Jurkat, Clone E6-1 (cell line): Measurements from ENCODE around the gene ZNF423.
"Not testable (repeated sequence)": the region's sequence is repeated elsewhere in the genome, so short reads cannot be mapped to it uniquely, and the experiment has no call there.

Experiments used
- DNase-seq: peaks from one replicate; pipeline ENCODE4 v3.0.0-alpha.2; 2011; ENCODE audit warnings: low read depth, low spot score
- H3K4me3 ChIP-seq: 2 replicates; pipeline ENCODE4 v1.5.1; 2011; ENCODE audit warnings: mild to moderate bottlenecking, low read length, control low read depth, moderate library complexity

The ZNF423 gene

DNA sequence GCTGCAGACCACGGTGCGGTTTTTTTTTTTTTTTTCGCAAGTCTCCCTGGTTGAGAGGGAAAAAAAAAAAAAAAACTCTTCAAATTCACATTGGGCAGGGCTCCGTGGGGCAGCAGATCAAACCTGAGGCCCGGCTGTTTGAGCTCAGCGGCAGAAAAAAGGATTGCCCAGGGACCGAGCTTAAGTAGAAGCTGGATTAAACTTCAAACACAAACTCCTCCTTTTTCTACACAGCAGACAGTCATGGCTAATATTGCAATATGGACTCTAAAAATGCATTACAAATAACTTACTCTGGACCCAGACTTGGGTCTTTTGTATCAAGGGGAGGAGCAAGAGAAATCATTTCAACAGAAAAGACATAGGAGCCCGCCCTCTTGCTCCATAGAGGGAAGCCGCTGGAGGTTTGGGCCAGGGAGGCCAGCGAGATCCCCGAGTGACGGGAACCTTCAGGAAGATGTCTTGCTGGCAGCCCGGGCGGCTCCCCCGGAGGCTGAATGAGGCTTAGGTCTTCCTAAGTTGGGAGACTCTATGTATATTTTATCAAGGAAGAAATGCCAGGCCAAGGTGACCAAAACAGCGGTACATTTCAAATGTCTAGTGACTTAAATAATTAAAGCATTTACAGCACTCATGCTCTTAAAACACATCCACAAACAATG is 167.7 kb downstream of the ZNF423 start:
- DNase-seq = no peak
- no peak overlapping the region for H3K4me3 ChIP-seq

DNA sequence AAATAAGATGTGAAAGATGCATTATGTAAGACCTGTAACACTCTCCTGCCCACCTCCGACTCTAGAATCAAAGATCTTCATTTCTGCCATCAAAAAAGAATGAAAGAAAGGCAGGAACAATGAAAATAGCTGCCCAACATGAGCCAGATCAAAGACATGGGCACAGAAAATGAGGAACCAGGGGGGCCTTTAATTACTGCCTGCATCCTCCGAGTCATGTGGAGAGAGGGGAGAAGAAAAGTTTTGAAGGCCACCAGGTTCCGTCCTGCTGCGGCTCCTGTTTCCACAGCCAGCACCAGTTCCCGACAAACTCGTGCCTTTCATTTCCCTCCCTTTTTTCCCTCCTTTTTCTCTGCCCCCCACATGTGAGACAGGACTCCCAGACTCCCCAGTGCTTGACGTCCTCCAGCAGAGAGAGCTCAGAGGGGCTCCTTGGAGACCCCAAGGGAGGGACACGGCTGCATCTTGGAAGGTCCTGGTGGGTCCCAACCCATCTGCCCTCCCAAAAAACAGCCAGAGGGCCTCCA is 168.4 kb downstream of the ZNF423 start:
- no peak overlapping the region for H3K4me3 ChIP-seq
- no peak for DNase-seq

DNA sequence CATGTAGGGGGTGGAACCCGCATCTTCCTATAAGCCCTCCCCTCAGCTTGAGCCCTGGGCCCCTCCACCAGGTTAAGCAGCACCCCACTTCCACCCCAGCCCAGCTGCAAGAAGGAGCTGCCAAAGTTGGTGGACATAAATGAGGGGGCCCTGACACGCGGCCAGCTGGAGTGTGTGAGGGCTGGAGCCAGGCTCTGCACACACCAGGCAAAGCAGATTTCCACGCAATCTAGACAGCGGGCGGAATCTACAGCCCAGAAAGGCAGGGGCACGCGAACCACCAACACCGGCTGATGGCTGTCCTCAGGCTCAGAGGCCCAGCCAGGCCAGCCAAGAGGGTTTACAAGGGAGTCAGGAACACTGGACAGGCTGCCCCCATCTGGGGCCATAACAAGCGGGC is 171.2 kb downstream of the ZNF423 start:
- no peak overlapping the region for H3K4me3 ChIP-seq
- no peak for DNase-seq

DNA sequence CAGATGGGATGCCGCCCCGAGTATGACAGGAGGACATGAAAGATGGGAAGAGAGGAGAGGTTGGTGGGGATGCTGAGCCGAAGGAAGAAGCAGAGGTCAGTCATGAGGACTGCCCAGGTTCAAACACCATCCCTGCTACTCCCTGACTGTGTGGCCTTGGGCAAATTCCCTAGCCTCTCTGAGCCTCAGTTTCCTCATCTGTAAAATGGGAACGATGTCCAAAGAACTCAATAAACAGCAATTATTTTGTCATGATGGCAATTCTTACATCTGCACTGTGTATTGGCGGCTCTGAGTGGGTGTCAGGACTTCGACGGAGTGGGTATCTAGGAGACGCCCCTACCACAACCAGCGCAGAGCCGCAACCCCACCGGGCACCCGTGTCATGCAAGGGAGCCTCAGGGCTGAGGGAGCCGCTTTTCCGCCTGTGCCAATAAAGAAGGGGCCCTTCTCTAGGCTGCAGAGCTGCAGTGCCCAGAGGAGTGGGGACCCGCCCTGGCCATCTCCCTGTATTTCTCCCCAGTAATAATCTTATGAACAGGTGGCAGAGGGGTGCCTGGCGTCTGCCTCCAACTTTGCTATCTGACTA is 173.2 kb downstream of the ZNF423 start:
- H3K4me3 ChIP-seq = no peak overlapping the region
- DNase-seq = no peak

DNA sequence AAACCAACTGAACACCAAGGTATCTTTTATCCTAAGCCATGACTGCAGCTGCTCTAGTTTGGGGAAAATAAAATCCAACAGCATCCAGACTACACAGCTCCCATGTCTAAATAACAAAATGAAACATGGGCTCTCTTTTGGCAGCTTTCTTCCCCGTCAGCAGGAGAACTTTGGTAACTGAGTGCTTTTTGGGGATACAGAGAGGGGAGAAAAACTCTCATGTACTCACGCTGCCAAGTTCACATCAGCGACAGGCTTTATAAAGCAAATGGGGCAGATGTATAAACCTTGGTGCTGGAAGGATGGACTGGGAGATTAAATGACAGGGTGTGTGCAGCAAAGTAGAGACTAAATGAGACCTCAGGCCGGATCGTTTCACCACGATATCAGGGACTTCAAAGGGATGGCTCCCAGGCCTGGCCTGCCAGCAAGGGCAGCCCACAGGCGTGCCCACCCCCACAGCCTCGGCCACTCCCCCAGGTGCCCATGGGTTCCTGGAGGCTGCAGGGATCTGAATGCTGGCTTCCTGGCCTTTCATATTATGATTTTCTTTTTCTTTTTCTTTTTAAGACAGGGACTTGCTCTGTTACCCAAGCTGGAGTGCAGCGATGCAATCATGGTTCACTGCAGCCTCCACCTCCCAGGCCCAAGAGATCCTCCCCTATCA is 174.6 kb downstream of the ZNF423 start:
- DNase-seq = no peak
- H3K4me3 ChIP-seq = no peak overlapping the region

DNA sequence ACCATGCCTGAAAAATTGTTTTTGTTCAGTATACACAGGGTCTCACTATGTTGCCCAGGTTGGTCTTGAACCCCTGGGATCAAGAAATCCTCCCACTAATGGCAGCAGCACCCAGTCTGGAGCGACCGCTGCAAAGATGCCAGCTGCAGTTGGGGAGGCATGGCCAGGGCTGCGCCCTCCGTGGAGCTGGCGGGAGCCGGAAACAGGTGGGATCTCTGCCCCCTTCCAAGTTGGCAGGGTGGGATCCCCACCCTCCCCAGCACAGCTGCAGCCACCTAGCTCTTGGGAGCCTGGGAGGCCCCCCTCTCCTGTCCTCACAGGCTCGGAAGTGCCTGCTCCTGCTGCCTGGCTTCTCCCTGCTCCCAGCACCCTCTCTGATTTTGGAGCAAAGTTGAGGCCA is 176.8 kb downstream of the ZNF423 start:
- H3K4me3 ChIP-seq = no peak overlapping the region
- DNase-seq = no peak

DNA sequence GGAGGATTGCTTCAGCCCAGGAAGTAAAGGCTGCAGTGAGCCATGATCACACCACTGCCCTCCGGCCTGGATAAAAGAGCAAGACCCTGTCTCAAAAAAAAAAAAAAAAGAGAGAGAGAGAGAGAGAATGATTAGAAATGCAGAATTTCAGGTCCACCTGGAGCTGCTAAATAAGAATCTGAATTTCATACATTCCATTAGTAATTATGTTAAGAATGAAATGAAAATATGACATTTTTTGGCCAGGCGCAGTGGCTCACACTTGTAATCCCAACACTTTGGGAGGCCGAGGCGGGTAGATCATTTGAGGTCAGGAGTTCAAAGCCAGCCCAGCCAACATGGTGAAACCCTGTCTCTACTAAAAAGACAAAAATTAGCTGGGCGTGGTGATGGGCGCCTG is 178.3 kb downstream of the ZNF423 start:
- not testable (repeated sequence) for H3K4me3 ChIP-seq, DNase-seq

DNA sequence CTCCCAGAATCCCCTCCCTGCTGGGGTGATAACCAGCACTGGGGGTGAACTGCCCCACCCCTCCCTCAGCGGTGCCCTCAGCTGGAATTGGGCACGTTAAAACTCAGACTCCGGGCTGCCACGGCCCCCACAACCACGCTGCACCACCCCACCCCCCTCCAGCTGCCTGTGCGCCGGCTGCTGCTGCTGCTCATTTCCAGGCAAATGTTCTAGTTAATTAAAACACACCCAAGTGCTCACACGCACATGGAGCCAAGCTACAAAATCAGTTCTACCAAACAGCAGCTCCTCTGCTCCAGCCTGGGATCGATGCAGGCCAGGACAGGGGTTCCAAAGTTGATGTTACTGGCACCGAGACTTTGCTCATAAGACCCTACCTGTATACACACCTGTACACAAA is 180.5 kb downstream of the ZNF423 start:
- no peak overlapping the region for H3K4me3 ChIP-seq
- no peak for DNase-seq

DNA sequence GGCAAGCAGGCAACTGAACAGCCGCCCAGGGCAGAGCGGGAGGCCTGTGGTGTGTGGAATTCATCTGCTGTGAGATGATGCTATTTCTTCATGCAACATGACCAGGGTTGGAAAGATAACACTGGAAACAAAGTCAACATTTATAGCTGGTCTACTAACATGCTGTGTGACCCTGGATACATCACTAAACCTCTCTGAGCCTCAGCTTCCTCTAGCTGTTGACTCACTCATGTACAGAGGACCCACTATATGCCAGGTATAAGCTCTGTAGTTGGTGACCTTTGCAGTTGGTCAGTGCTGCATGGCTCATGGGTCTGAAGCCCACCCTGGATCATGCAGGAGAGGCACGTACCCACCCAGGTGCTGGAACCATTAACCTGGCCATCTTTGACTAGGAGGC is 180.9 kb downstream of the ZNF423 start:
- no peak for DNase-seq
- H3K4me3 ChIP-seq = no peak overlapping the region

DNA sequence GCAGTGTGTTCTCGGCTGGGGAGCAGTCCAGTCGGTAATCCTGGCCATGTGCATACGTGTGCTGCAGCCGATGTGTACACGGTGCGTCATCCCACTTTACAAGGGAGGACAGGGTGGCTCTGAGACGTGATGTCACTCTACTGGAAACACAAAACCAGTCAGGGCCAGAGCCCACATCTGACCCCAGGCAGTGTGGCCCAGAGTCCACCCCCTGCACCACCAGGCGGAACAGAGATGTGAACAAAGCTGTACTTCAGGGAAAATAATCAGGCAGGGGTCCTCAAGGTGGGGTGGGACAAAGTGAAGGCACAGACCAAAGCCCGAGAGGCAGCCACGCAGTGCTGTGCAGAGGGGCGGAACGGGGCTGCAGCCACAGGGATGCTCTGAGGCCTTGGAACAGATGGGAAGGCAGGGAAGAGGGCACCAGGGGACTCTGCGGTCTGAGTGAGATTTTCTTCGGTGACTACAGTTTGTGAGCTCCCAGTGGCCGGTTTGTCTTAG is 181.5 kb downstream of the ZNF423 start:
- no peak for DNase-seq
- H3K4me3 ChIP-seq = no peak overlapping the region

DNA sequence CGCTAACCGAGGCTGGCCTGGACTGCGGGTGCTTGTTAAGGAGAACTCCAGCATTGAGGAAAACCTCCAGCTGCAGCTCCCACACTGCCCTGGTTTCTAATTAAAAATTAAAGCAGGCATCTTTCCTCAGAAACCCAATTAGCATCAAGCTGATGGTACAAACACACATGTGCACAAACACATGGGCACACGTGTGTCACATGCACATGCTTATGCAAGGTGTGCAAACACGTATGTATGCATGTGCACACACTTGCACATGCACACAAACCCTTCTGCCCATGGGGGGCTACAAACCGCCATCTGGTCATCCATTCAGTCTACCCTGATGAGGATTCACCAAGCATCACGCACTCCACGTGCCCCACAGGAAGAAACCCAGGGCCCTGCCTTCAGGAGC is 182.5 kb downstream of the ZNF423 start:
- DNase-seq = no peak
- H3K4me3 ChIP-seq = no peak overlapping the region

DNA sequence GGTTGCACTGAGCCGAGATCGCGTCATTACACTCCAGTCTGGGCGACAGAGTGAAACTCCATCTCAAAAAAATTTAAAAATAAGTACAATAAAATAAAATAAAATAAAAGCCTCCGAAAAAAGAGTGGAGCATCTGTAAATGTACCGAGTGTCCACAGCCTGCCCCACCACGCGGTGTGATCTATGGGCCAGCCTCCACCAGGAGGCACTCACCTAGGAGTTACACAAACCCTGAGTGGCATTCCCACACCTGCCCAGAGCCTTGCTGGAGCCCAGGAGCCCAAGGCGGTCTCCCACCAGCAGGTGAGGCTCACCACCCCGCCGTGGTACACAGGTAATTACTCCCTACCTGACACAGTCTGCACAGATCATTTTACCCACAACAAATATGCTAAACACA is 183.2 kb downstream of the ZNF423 start:
- H3K4me3 ChIP-seq = no peak overlapping the region
- no peak for DNase-seq

DNA sequence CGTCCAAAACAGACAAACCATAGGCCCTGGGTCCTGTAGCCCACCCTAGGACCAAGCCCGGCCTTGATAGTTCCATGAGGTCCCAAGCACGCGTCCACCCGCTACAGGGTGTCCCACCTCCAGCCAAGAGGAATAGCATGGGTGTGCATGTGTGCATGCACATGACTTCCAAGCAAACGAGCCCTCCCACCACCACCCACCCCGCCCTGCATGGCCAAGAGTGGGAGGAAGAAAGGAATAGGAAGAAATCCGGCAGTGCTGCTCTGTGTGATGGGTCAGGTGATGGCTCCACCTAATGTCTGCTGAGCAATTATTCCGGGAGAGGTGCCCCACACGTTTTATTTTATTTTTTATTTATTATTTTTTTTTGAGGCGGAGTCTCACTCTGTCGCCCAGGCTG is 184.6 kb downstream of the ZNF423 start:
- H3K4me3 ChIP-seq = no peak overlapping the region
- DNase-seq = no peak

DNA sequence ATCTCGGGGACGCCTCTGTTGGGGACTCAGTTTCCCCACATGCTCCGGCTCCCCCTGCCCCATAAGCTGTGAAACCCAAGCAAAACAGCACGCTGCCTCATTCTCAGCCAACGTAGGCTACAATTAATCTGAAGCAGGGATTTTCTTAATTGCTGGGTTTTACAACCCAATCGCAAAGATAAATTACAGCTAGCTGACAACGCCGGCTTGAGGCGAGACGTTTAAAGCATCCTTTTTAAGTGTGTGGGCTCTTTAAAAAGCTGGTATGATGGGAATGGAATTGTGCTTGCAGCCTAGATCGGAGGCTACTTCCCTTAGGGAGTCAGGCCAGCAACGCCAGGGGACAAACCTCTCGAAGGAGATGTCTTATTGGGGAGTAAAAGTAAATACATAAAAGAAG is 185.3 kb downstream of the ZNF423 start:
- no peak overlapping the region for H3K4me3 ChIP-seq
- DNase-seq = no peak

DNA sequence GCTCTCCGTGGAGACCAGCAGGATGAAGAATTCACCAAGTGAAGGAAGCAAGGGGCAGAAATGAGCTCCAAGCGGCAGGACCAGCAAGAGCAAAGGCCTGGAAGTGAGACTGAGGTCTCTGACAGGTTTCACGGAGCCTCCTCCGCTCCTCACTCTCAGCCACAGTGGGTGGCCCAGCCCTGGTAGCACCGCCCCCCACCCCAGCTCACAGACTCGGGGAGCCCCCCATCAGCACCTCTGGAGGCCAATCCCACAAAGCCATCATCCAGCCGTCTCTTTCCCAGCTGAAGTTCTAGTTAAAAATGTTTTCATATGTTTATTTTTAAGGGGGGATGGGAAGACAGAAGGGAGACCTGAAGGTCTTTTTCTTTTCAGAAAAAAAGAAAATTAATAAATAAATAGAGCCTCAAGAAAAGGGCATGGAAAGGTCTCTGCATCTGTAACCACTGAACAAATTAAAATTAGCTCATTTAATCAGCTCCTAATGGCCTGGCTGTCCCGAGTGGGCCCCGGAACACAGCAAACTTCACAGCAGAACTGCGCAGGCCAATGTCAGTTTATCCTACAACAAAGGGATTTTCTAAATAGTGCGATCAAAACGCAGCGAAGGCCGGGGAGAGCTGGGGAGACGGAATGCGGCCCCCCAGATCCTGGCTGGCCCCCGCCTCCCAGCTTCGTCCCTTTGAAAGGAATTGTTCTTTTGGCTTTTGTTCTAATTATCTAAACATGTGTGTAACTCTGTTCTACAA is 190.3 kb downstream of the ZNF423 start:
- no peak overlapping the region for H3K4me3 ChIP-seq

DNA sequence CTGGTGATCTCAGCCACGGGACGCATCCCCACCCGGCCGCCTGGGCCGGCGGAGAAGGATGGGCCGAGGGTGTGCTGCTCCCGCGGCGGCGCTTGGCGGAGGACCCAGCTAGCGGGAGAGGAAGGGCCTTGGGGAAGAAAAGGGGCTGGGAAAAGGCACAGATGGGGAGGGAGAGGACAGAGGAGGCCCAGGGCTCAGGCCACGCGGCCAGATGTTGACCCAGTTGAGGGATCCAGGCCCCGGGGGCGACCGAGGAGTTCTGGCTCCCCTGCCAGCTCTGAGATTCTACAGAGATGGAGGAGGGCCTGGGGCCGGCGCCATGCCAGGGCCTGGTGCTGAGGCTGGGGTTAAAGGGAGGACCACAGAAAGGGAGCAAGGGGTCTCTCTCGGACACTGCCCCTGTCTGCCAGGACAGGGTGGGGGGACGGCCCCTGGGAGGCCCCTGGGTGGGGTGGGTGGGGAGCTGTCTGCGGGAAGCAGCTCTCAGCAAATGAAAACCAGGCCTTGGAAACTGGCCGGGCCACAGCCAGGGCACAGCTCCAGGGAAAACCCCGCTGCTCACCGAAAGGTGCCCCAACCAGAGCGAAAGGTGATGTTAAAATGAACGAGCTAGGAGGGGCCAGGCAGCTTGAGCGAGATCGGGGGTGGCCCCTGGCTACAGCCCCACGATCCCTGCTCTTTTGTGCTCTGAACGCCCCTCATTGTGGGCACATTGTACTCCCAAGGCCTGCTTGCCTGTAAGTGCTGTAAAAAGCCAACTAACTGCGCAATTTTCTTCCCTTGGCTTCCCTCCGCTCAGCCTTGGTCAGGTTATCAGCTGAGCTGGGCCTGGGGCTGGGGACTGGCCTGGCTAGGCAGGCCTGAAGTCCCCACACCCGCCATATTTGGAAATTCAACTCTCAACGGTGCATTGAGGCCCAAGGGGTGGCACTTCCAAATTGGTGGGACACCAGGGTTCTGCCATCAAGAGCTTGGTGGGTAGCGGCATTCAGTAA is 191.4 kb downstream of the ZNF423 start:
- DNase-seq = no peak
- H3K4me3 ChIP-seq = no peak overlapping the region

More for the DNA sequence above, 190.3 kb downstream of the ZNF423 start:
- no peak for DNase-seq

DNA sequence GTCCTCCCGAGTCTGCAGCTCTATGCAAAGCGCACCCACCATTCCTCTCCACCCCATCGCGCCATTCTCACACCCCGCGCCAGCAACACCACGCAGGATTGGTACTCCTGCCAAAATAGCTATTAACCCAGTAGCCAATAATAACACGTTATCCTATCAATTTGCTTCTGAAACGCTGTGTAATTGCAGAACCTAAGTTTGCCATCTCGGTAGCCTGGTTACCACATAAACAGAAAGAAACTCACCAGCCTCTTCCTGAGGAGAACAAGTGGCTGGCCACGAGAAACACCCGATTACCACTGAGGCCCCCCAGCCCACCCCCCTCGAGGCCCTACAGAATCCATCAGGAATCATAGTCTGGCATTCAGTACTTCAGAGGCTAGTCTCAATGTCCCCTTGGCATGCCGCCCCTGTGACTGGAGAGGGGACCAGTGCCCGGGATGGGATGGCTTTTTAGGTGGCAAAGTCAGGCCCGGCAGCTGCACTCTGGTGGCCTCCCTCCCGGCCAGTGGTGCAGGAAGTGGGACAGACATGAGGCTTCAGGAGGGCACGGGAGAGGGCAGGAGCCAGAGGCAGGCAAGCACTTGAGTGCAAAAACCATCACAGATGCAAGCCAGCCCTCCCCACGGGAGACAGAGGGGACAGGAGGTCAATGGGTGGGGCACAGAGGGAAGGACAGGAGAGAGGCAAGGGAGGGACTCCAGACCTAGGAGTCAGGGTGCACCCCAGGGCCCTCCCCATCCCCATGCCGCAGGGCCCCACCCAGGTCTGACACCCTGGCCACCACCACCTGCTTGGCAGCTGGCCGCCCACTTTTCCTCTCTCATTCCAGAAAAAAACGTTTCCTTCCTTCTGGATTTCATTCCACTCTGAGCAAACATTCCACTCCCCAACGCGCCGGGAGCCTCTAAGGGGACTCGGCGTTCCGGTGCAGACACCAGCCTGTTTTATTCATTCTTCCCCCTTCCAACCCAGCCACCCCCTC is 192.5 kb downstream of the ZNF423 start:
- H3K4me3 ChIP-seq = no peak overlapping the region
- no peak for DNase-seq
